DMS114 treated with DMSO at 0.1 percent for 48 hours (cell line): Measurements from ENCODE around the gene PEPD.
"Not testable (repeated sequence)": the region's sequence is repeated elsewhere in the genome, so short reads cannot be mapped to it uniquely, and the experiment has no call there.

Experiments used
- DNase-seq: peaks from one replicate; lab custom pipeline; 2025; ENCODE audit not compliant: unreplicated experiment; lab: John Stamatoyannopoulos, UW

Gene PEPD

GRCh38 chr19:33479570-33479969, 42.0 kb downstream of the PEPD start:
- not testable (repeated sequence) for DNase-seq

DNA sequence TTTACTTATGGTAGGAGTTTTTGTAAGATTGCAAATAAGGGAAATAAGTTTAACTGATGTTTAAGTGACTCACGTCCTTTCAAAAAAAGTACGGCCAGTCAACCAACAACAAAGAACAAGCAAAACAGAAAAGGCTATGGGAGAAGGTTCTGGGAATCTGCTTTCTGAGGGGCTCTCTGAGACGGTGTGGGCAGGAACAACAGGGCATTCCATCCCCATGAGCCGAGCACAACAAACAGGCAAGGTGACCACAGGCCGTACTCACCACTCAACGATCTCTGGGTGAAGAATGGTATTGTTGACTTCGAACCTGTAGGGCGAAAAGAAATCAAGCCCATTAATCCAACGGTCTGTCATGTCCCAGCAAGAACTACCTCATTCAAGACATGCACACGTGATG, 43.8 kb downstream of the PEPD start:
- no peak for DNase-seq

DNA sequence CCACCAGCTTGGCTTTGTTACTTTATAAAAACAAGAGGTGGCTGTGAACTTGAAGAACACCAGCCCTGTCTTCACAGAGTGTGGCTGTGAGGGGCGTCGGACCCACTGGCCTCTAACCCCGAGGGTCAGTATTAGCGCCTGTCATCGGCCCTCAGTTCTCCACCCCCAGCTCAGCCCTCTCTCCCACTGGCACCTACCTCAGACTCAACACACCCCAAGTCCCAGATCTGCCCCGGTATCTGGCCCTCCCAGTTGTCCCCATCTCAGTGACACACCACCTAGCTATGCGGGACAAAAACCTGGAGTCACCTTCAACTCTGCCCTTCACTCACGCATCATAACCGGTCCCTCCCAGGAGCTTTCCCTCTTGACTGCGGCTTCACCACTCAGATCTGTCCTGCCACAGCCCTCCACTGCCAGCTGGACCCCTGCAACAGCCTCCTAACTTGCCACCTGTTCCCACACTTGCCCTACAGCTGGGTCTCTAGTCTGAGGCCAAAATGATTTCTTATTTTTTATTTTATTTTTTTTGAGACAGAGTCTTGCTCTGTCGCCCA, 45.4 kb downstream of the PEPD start:
- DNase-seq: no peak

GRCh38 chr19:33473653-33474305, 47.8 kb downstream of the PEPD start:
- DNase-seq: no peak

DNA sequence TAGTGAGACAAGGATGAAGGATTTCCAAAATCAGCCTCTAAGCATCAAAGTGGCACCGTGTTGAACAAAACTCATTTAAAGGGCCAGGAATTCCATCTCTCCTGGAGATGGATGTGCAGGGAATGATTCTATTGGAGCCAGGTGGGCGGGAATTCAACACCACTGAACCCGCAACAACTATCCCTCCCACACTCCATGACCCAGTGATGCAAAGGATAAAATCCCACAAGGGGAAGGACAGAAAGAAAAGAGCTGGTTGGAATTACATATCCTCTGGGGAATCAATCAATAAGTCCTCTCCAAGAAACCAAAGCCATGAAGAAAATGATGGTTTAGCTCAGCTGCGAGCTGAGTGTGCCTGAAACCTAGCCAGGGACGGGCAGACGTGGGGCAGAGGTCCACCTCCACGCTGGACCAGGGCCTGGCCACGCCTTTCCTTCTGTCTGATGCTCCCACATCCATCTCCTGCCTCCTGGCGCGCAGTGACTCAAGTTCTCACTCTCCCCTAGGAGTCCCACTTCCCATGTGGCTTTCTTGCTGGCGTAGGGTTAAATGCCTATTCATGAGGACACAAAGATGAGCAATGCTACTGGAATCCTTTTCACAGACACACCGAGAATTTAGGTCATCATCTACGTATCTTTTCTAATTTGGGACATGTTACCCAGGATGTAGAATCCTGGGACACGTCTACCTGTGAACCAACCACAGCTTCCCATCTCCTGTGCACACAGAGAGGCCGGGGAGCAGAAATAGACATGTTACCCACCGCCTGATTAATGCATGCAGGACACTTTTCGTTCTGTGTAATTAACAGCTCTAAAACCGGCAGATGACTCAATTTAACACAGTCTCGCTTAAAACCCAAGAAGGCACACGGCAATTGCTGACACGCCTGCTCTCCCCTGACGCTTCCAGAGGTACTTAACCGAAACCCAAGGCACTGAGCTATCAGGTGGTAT, 48.6 kb downstream of the PEPD start:
- DNase-seq: no peak

DNA sequence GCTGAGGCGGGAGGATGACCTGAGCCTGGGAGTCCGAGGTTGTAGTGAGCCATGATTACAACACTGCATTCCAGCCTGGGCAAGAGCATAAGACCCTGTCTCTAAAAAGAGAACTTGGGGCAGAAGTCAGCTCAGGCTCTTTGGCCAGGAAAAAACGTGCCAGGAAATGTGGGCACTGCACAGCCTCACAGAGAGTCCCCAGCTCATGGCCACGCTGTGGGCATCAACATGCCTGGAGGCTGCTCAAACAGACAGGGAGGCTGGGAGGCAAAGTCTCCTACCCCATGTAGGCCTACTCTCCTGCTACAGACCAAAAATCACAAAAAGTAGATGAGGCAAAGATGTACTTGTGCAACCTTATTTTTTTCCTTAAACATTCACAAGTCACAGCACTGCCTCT, 49.4 kb downstream of the PEPD start:
- DNase-seq: no peak

GRCh38 chr19:33471111-33471996, 50.2 kb downstream of the PEPD start:
- no peak for DNase-seq

DNA sequence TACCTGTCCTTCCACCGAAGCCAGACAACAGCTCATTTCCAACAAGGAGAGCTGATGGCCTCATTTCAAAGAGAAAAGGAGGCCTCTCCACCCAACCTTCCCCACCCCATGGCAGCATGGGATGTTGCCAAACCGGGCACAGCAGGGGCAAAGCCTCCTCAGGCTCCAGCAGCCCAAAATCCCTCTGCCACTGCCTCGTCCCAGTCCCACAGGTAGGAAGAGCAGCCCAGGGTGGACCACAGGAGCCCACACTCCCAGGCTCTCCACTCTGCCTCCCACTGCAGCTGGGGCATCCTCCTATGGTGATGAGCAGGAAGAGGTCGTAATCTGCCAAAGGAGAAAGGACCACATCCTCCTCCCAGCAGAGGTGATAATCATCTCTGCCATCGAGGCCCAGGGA, 50.9 kb downstream of the PEPD start:
- no peak for DNase-seq

GRCh38 chr19:33470040-33470330, 51.6 kb downstream of the PEPD start:
- DNase-seq: no peak

GRCh38 chr19:33469171-33470039, 52.2 kb downstream of the PEPD start:
- no peak for DNase-seq

- DNase-seq: no peak
These were observed 53.0 kb downstream of the PEPD start for GRCh38 chr19:33468361-33469170.

GRCh38 chr19:33467851-33468250, 53.7 kb downstream of the PEPD start:
- DNase-seq: no peak

DNA sequence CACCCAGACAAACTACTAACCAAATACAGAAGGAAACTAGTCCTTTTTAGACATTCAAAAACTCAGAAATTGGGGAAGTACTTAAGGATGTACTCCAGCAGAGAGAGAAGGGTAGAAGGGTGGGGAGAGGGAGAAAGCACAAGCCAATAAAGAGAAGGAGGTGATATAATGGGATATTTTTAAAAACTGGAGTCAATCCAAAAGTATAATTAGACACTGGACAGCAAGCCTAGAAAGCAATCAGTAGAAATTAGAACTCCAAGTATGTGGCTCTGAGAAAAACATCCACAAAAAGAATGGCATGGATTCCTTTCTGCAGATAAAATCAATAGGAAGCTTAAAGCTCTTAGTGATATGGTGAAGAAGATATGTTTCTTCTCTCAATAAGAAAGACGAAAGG, 55.8 kb downstream of the PEPD start:
- DNase-seq: no peak

DNA sequence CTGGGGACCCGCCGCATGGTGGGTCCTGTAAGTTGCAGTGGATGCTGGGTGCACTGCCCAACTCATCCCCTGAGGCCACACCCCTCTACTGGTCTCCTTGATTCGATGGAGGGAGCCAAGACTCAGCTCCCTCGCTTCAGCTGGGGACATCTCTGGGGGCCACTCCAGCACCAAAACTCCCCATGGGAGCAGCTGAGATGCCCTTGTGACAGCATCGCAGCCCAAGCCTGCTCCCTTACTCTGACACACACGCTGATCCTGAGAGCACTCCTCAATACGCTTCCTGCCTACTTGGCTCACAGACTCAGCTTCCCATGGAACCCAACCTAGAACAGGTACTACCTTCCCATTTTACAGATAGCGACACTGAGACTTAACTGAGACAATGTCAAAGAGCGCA, 56.2 kb downstream of the PEPD start:
- no peak for DNase-seq

DNA sequence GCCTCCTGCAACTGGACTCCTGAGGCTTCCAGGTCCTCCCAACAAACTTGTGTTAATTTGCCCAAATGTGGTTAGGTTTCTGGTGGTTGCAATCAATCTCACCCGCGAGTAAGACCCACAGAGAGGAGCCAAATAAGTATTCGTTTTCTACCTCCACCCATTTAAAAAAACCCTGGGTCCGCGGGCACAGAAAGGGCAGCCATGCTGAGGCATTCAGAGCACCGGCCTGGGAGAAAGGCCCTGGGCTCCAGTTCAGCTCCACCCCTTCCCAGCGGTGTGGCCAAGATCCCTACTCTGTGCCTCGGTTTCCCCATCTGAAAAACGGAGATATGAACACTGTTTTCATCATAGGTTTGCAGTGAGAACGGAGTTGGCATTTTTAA, 56.9 kb downstream of the PEPD start:
- DNase-seq: no peak

- no peak for DNase-seq
These were observed 57.4 kb downstream of the PEPD start for GRCh38 chr19:33464010-33464732.

DNA sequence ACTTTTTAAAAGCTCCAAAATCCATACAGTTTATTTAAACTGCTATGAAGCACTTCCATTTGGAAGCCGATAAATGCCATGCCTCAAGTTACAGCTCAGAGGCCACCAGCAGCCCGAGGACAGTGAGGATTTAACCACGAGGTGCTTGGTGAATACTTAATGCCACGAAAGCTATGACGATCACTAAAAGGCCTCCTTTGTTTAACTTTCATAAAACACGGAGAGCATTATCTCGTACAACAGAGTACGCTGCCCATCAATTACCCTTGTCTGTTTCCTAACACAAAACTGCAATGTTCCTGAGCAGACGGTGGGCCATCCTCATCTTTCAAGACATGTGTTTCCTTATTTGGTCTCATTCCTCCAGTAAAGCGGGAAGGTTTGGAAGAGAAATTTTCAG, 58.4 kb downstream of the PEPD start:
- DNase-seq: no peak

GRCh38 chr19:33462112-33462791, 59.3 kb downstream of the PEPD start:
- DNase-seq: no peak
